Uterus (tissue), 2 donors: ENCODE data around the gene IAH1.

ENCODE experiments used
- POLR2A ChIP-seq, 2 donors: fragments of 450-650 bp; IDR thresholded peaks; one replicate each; pipeline ENCODE4 v1.6.1; 2016; ENCODE audit warnings: antibody characterized with exemption in 2 of 2, mild to moderate bottlenecking in 1 of 2, moderate library complexity in 1 of 2
- TF ChIP-seq, protein P1 (sequence below), 4 experiments: fragments of 200-600 bp in 2 of 4; fragments of 450-650 bp in 2 of 4; sonication (generic) in 2 of 4; IDR thresholded peaks; one replicate each; pipeline ENCODE4 v1.5.1; 2016 to 2019; ENCODE audit warnings: antibody characterized with exemption in 4 of 4, mild to moderate bottlenecking in 2 of 4, moderate library complexity in 1 of 4

DNA sequence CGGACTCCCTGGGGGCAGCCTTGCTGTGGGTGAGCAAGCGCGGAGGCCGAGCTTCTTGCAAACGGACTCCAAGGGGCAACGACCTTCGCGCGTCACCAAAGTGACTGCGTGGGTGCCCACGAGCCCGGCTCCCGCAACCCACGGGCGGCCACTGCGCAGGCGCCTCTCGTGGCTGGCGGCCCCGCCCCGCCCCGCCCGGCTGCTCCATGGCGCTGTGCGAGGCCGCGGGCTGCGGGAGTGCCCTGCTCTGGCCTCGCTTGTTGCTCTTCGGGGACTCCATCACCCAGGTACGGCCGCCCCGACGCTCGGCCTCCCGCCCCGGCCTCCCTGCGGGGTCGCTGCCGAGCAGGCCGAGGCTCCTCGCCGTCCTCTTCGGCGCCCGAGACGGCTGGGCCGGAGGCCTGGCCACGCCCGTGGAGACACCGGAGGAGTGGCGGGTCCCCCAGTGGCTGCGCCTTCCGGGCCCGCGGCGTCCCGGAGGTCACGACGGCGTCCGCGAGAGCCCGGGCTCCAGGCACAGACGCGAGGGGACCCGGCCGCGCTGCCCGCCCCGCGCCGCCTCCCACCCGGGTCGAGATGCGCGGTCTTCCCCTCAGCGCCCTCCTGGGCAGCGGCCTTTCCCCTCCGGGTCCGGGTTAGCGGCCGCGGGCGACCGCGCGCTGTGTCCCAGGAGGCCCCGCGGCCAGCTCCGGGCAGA lies at the start of gene IAH1:
- TF ChIP-seq POLR2A (IDR thresholded peaks at IDR 0.05), result peak in 1 of 2 donors; percentile 65
- TF ChIP-seq, protein P1, sequence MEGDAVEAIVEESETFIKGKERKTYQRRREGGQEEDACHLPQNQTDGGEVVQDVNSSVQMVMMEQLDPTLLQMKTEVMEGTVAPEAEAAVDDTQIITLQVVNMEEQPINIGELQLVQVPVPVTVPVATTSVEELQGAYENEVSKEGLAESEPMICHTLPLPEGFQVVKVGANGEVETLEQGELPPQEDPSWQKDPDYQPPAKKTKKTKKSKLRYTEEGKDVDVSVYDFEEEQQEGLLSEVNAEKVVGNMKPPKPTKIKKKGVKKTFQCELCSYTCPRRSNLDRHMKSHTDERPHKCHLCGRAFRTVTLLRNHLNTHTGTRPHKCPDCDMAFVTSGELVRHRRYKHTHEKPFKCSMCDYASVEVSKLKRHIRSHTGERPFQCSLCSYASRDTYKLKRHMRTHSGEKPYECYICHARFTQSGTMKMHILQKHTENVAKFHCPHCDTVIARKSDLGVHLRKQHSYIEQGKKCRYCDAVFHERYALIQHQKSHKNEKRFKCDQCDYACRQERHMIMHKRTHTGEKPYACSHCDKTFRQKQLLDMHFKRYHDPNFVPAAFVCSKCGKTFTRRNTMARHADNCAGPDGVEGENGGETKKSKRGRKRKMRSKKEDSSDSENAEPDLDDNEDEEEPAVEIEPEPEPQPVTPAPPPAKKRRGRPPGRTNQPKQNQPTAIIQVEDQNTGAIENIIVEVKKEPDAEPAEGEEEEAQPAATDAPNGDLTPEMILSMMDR (IDR thresholded peaks at IDR 0.05), result no peak
